ENCODE measurements around the gene SGCA. TPM values are rescaled to one million over a fixed set of nuclear protein-coding genes. Genes with fewer than 3 reads are reported as not detected.

Gene SGCA
- total and polyA plus RNA-seq, 9 of the 15 experiments (the other 6 are each of a cell fraction or from before 2014, with no cell fraction given): not detected

- intact Hi-C loops (cut with micrococcal nuclease): no loop called here
- H4K20me1 ChIP-seq (replicated peaks; ENCODE audit: control insufficient read depth, insufficient read depth, low read length): no peaks in the 10 kb centered on the region
- in situ Hi-C loops (cut with MboI): no loop called here
Observed at GRCh38 chr17:50217591-50217990, 51.8 kb downstream of the SGCA start.

More at GRCh38 chr17:50217591-50217990, 51.8 kb downstream of the SGCA start:
- DNase-seq (ENCODE audit: extremely low read depth in 1 of 4, low spot score in 3 of 4): no peak
- Histone ChIP-seq H3K27me3 (ENCODE audit: control insufficient read depth in 2 of 2, insufficient read depth in 2 of 2, low read length in 2 of 2) (peaks cover 2 to 18% of the 10 kb centered on the region in 2 experiments; a peak in 4 of 5 replicates), H3K36me3 (ENCODE audit: control insufficient read depth, insufficient read depth, low read length) (no peaks in the 10 kb centered on the region), H3K9me3 (replicated peaks; ENCODE audit: control insufficient read depth, insufficient read depth, low read depth, low read length) (no peaks in the 10 kb centered on the region), H3K9me1 (ENCODE audit: control insufficient read depth, insufficient read depth, low read length) (no peaks in the 10 kb centered on the region), H3K9ac (ENCODE audit: insufficient read depth in 1 of 2, low read depth in 2 of 2, low read length in 2 of 2) (no peak overlapping the region), H3K4me1 (replicated peaks in 1 of 2; ENCODE audit: control insufficient read depth in 2 of 2, insufficient read depth in 2 of 2, low read length in 2 of 2) (peaks cover 3 to 16% of the 10 kb centered on the region in 2 experiments; a peak in 4 of 5 replicates), H3K27ac (ENCODE audit: extremely low read depth, low read depth, low read length) (no peak overlapping the region), H3K79me2 (ENCODE audit: control insufficient read depth, insufficient read depth, low read length) (no peaks in the 10 kb centered on the region), H3K4me2 (ENCODE audit: insufficient read depth, low read length) (no peak overlapping the region), H2AFZ (ENCODE audit: low read depth, low read length) (no peak overlapping the region), H3K4me3 (no peak overlapping the region)
- ATAC-seq: no peak
- no TSS peak for BruUV-seq (replicated peaks)
- no peak for FAIRE-seq
- ChIA-PET POLR2A (no interaction called here), CTCF (ENCODE audit: low intra/inter-chr PET ratio) (interaction anchor here (0.7 kb wide), 1 partner anchor 316 kb away, joined by 3 read pairs; no protein-coding TSS in a partner anchor)
- WGBS (ENCODE audit: insufficient coverage, low coverage, missing lambda C conversion rate): 4% methylated on average over 3 of the region's 3 CpGs
- TF ChIP-seq NR2C1 (IDR thresholded peaks at IDR 0.05): no peak
- TF ChIP-seq NR2C1 (tag; IDR thresholded peaks at IDR 0.05): no peak
- TF ChIP-seq ZNF274 (IDR thresholded peaks at IDR 0.05; ENCODE audit: borderline replicate concordance, low read depth, low read length): no peak
- no peak for TF ChIP-seq CREB5 (CRISPR knock-in tag; IDR thresholded peaks at IDR 0.05)
- no peak for TF ChIP-seq NCOA6 (IDR thresholded peaks at IDR 0.05)
